HEK293T (cell line): ENCODE data around the gene VAV1.
"Not testable (repeated sequence)": the region's sequence is repeated elsewhere in the genome, so short reads cannot be mapped to it uniquely, and the experiment has no call there.

Source experiments
- BHLHE40 ChIP-seq: fragments of 450-650 bp; IDR thresholded peaks from 2 replicates; pipeline ENCODE4 v1.6.1; 2016; ENCODE audit warnings: mild to moderate bottlenecking, moderate library complexity, borderline replicate concordance
- ELF4 ChIP-seq: fragments of 450-650 bp; IDR thresholded peaks from 2 replicates; pipeline ENCODE4 v1.6.1; 2017; ENCODE audit warnings: antibody characterized with exemption
- FOXA1 ChIP-seq: fragments of 450-650 bp; IDR thresholded peaks from 2 replicates; pipeline ENCODE4 v1.6.1; 2016; ENCODE audit warnings: mild to moderate bottlenecking
- FOXK2 ChIP-seq: fragments of 450-650 bp; IDR thresholded peaks from 2 replicates; pipeline ENCODE4 v1.6.1; 2016; ENCODE audit warnings: mild to moderate bottlenecking
- FOXM1 ChIP-seq: fragments of 450-650 bp; IDR thresholded peaks from 2 replicates; pipeline ENCODE4 v1.6.1; 2017; ENCODE audit warnings: mild to moderate bottlenecking, borderline replicate concordance
- LEF1 ChIP-seq: fragments of 450-650 bp; IDR thresholded peaks from 2 replicates; pipeline ENCODE4 v1.6.1; 2017; ENCODE audit warnings: mild to moderate bottlenecking, borderline replicate concordance
- PKNOX1 ChIP-seq: fragments of 450-650 bp; IDR thresholded peaks from 2 replicates; pipeline ENCODE4 v1.6.1; 2016
- SP1 ChIP-seq: fragments of 450-650 bp; IDR thresholded peaks from 2 replicates; pipeline ENCODE4 v1.6.1; 2017
- SUZ12 ChIP-seq: fragments of 450-650 bp; IDR thresholded peaks from 2 replicates; pipeline ENCODE4 v1.6.1; 2016; ENCODE audit warnings: mild to moderate bottlenecking
- TARDBP ChIP-seq: fragments of 450-650 bp; IDR thresholded peaks from 2 replicates; pipeline ENCODE4 v1.6.1; 2016
- ZNF384 ChIP-seq: fragments of 450-650 bp; IDR thresholded peaks from 2 replicates; pipeline ENCODE4 v1.6.1; 2016

GRCh38 chr19:6800160-6800790, 27.8 kb downstream of the VAV1 start:
- TF ChIP-seq BHLHE40, PKNOX1, SP1, FOXM1, TARDBP, SUZ12, LEF1, ELF4, FOXK2, FOXA1, ZNF384: not testable (repeated sequence)
